Measurements from ENCODE around the gene SLC25A23. TPM values are rescaled to one million over a fixed set of nuclear protein-coding genes. Genes with fewer than 3 reads are reported as not detected.
A peak's percentile ranks its signal among the peaks of the same experiment; 100 is the strongest.

The SLC25A23 gene
- total RNA-seq, 1 experiment from 2014 or later, result 89.5 TPM

GRCh38 chr19:6482343-6482686, 22.7 kb upstream of the SLC25A23 start:
- intact Hi-C loops (cut with micrococcal nuclease), result loop anchor here (1.0 kb wide), 1 partner anchor 151 kb away; no protein-coding TSS in a partner anchor
- no peak for TF ChIP-seq ZNF274 (IDR thresholded peaks at IDR 0.05; ENCODE audit: low read depth, low read length)
- no peak for TF ChIP-seq EZH2phosphoT487 (IDR thresholded peaks at IDR 0.05; ENCODE audit: borderline replicate concordance)
- TF ChIP-seq POLR2AphosphoS5 (IDR thresholded peaks at IDR 0.05; ENCODE audit: low read depth, low read length), result no peak
- no peak for TF ChIP-seq ELF1 (IDR thresholded peaks at IDR 0.05; ENCODE audit: borderline replicate concordance, low read depth)
- no peak for TF ChIP-seq POLR2A (IDR thresholded peaks at IDR 0.05; ENCODE audit: borderline replicate concordance, extremely low read depth, insufficient read depth, insufficient read length)
- no peak for TF ChIP-seq JUND (IDR thresholded peaks at IDR 0.05)
- TF ChIP-seq TCF7L2 (IDR thresholded peaks at IDR 0.05; ENCODE audit: borderline replicate concordance, extremely low read depth, insufficient read depth, insufficient read length), result no peak
- TF ChIP-seq SRF (IDR thresholded peaks at IDR 0.05; ENCODE audit: low read depth), result no peak
- no peak for TF ChIP-seq RAD21 (IDR thresholded peaks at IDR 0.05; ENCODE audit: low read depth)
- no peak for TF ChIP-seq EGR1 (IDR thresholded peaks at IDR 0.05; ENCODE audit: low read depth)
- CTCF ChIA-PET, result no interaction called here

GRCh38 chr19:6481541-6482342, 22.1 kb upstream of the SLC25A23 start, which contains the start of gene DENND1C:
Gene DENND1C (minus strand): TSS chr19:6481787. CDS start chr19:6481695, 92 bp downstream.
- DNase-seq (ENCODE audit: low read depth, low spot score) (no peak), ATAC-seq (peak; percentile 88)
- Histone ChIP-seq H2AFZ (ENCODE audit: low read depth, low read length, poor library complexity, severe bottlenecking) (no peak within 1 kb of the TSS), H4K20me1 (ENCODE audit: insufficient read depth) (no peaks in the 10 kb centered on the region), H3K27me3 (ENCODE audit: insufficient read depth, low read length) (no peaks in the 10 kb centered on the region), H3K27ac (ENCODE audit: low read depth, low read length) (no peak within 1 kb of the TSS; the same call in 1 of the 2 replicates), H3K9me3 (ENCODE audit: control insufficient read depth in 1 of 2, insufficient read depth in 1 of 2, low read depth in 1 of 2, low read length in 2 of 2) (no peaks in the 10 kb centered on the region), H3K9ac (ENCODE audit: low read length) (no peak within 1 kb of the TSS), H3K36me3 (ENCODE audit: control insufficient read depth in 1 of 2, insufficient read depth in 2 of 2, low read length in 2 of 2) (no peaks in the 10 kb centered on the region), H3K79me2 (ENCODE audit: insufficient read depth, low read length) (no peaks in the 10 kb centered on the region), H3K4me2 (ENCODE audit: low read length) (no peak within 1 kb of the TSS), H3K9me2 (ENCODE audit: insufficient read depth) (no peaks in the 10 kb centered on the region), H3K4me1 (ENCODE audit: control insufficient read depth in 1 of 2, insufficient read depth in 2 of 2, low read length in 2 of 2) (peaks cover 0 to 8% of the 10 kb centered on the region in 2 experiments; a peak in 1 of 4 replicates), H3K4me3 (replicated peaks in 1 of 2; ENCODE audit: low read depth in 1 of 2, low read length in 2 of 2) (no peak within 1 kb of the TSS)
- TF ChIP-seq CTCF (IDR thresholded peaks at IDR 0.05 in 2 of 3, conservative IDR thresholded peaks at IDR 0.05 in 1 of 3; ENCODE audit: borderline replicate concordance in 1 of 3, insufficient read depth in 1 of 3, low read depth in 2 of 3, low read length in 2 of 3), result peak; percentile 65 to 90 (median 79); a peak in 5 of 6 replicates
- peak; percentile 61 for TF ChIP-seq YY1 (IDR thresholded peaks at IDR 0.05; ENCODE audit: extremely low read depth, insufficient replicate concordance, low read depth, low read length)
- no peak for TF ChIP-seq ZNF274 (IDR thresholded peaks at IDR 0.05; ENCODE audit: low read depth, low read length)
- TF ChIP-seq RAD21 (IDR thresholded peaks at IDR 0.05; ENCODE audit: low read depth), result peak; percentile 78
- ChIA-PET POLR2A (no interaction called here), RAD21 (ENCODE audit: low non-redundant PET in 1 of 2, low total read pairs in 2 of 2, uncharacterized antibody in 2 of 2, unreplicated experiment in 2 of 2) (no interaction called here), CTCF (no interaction called here)
- intact Hi-C loops (cut with micrococcal nuclease), result loop anchor here (1.0 kb wide), 1 partner anchor 152 kb away; no protein-coding TSS in a partner anchor
- BruUV-seq (replicated peaks), result no TSS peak

More at GRCh38 chr19:6482343-6482686, 22.7 kb upstream of the SLC25A23 start:
- H3K4me2 ChIP-seq (ENCODE audit: low read length), result no peak overlapping the region
- DNase-seq (ENCODE audit: low read depth, low spot score) (no peak), ATAC-seq (peak; percentile 15; the same call in 1 of the 2 replicates)
- no peaks in the 10 kb centered on the region for H3K9me3 ChIP-seq (ENCODE audit: control insufficient read depth in 1 of 2, insufficient read depth in 1 of 2, low read depth in 1 of 2, low read length in 2 of 2)
- POLR2A ChIA-PET, result no interaction called here
- H3K79me2 ChIP-seq (ENCODE audit: insufficient read depth, low read length), result no peaks in the 10 kb centered on the region
- no peaks in the 10 kb centered on the region for H3K36me3 ChIP-seq (ENCODE audit: control insufficient read depth in 1 of 2, insufficient read depth in 2 of 2, low read length in 2 of 2)
- H3K4me1 ChIP-seq (ENCODE audit: control insufficient read depth in 1 of 2, insufficient read depth in 2 of 2, low read length in 2 of 2), result peaks cover 0 to 8% of the 10 kb centered on the region in 2 experiments; a peak in 1 of 4 replicates
- H4K20me1 ChIP-seq (ENCODE audit: insufficient read depth), result no peaks in the 10 kb centered on the region
- H3K27me3 ChIP-seq (ENCODE audit: insufficient read depth, low read length), result no peaks in the 10 kb centered on the region
- no peak overlapping the region for H3K9ac ChIP-seq (ENCODE audit: low read length)
- no TSS peak for BruUV-seq (replicated peaks)
- no peak overlapping the region for H3K27ac ChIP-seq (ENCODE audit: low read depth, low read length)
- no peaks in the 10 kb centered on the region for H3K9me2 ChIP-seq (ENCODE audit: insufficient read depth)
- RAD21 ChIA-PET (ENCODE audit: low non-redundant PET in 1 of 2, low total read pairs in 2 of 2, uncharacterized antibody in 2 of 2, unreplicated experiment in 2 of 2), result no interaction called here
- no peak overlapping the region for H2AFZ ChIP-seq (ENCODE audit: low read depth, low read length, poor library complexity, severe bottlenecking)
- H3K4me3 ChIP-seq (replicated peaks in 1 of 2; ENCODE audit: low read depth in 1 of 2, low read length in 2 of 2), result no peak overlapping the region

Measured in HCT116 (cell line).